Hepatocyte (in vitro differentiated cells): ENCODE measurements around the gene STMP1.

ENCODE experiments used
- EZH2 ChIP-seq: fragments of 200-600 bp; sonication (generic); IDR thresholded peaks from 2 replicates; pipeline ENCODE4 v1.6.1; 2016; ENCODE audit warnings: antibody characterized with exemption, mild to moderate bottlenecking, borderline replicate concordance
- TF ChIP-seq, protein P1 (sequence below): fragments of 200-600 bp; sonication (generic); IDR thresholded peaks from 2 replicates; pipeline ENCODE4 v1.5.1; 2016; ENCODE audit warnings: antibody characterized with exemption, mild to moderate bottlenecking; ENCODE audit not compliant: poor library complexity

GRCh38 chr7:135718219-135718618, 55.9 kb downstream of the STMP1 start:
- no peak for TF ChIP-seq EZH2
- TF ChIP-seq, protein P1, sequence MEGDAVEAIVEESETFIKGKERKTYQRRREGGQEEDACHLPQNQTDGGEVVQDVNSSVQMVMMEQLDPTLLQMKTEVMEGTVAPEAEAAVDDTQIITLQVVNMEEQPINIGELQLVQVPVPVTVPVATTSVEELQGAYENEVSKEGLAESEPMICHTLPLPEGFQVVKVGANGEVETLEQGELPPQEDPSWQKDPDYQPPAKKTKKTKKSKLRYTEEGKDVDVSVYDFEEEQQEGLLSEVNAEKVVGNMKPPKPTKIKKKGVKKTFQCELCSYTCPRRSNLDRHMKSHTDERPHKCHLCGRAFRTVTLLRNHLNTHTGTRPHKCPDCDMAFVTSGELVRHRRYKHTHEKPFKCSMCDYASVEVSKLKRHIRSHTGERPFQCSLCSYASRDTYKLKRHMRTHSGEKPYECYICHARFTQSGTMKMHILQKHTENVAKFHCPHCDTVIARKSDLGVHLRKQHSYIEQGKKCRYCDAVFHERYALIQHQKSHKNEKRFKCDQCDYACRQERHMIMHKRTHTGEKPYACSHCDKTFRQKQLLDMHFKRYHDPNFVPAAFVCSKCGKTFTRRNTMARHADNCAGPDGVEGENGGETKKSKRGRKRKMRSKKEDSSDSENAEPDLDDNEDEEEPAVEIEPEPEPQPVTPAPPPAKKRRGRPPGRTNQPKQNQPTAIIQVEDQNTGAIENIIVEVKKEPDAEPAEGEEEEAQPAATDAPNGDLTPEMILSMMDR, result no peak
